ENCODE data around the gene LRCH3.

Gene LRCH3

DNA sequence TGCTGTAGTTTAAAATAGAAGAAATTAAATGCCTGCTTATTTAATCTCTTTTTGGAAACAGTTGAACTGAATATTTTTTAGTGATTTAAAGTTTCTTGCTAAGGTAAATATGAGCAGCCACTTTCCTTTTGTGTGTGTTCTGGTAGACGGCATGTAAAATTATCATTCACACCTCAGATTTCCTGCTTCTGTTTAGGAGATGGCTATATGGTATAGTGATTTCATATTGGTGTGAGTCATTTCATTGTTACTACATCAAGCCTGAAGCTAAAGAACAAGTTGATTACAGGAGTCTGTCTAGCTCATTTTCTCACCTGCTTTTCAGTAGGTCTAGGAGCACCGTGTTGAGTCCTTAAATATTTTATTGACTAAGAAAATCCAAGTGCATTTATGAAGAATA lies 2.2 kb downstream of the LRCH3 start:
- no peak for DNase-seq (ENCODE audit: low read depth)

- DNase-seq (ENCODE audit: low read depth), result no peak
Measured at GRCh38 chr3:197794115-197794514, 3.1 kb downstream of the LRCH3 start.

DNA sequence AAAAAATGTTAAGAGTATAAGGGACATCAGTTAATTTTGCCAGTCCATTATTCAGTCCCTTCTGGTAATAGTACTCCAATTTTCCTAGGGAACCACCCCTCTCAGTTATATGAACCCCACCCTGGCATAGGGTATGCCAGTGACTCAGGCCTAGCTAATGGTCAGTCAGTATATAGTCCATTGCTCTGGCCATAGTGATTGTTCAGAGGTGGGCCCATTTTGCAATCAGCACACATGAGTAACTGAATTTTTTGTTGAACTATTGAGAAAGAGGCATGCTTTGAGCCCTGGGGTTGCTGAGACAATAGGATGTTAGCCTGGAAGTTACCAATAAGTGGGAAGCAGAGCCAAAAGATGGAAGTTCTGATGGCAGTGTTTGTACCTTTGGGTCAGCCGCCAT lies 4.1 kb downstream of the LRCH3 start:
- DNase-seq (ENCODE audit: low read depth), result no peak

GRCh38 chr3:197796087-197796486 lies 5.0 kb downstream of the LRCH3 start:
- no peak for DNase-seq (ENCODE audit: low read depth)

DNA sequence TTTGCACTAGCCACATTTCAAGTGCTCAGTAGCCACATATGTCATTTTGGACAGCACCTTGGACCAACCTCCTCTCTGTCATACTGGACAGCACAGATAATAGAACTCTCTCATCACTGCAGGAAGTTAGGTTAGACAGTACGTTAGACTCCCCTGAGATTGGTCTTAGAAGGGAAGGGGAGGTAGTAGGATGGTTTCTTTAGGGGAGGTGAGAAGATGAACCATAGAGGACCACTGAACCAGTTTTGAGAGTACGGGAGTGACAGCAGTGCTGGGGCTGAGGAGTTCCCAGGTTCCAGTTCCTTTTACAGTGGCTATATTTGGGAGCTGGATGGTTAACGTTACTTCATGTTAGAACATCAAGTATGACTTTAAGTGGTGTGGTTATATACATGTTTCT lies 7.8 kb downstream of the LRCH3 start:
- DNase-seq (ENCODE audit: low read depth), result no peak

GRCh38 chr3:197800379-197800778 lies 9.3 kb downstream of the LRCH3 start:
- no peak for DNase-seq (ENCODE audit: low read depth)

GRCh38 chr3:197801891-197802778 lies 11.1 kb downstream of the LRCH3 start:
- no peak for DNase-seq (ENCODE audit: low read depth)

GRCh38 chr3:197802779-197803459 lies 11.9 kb downstream of the LRCH3 start:
- no peak for DNase-seq (ENCODE audit: low read depth)

DNA sequence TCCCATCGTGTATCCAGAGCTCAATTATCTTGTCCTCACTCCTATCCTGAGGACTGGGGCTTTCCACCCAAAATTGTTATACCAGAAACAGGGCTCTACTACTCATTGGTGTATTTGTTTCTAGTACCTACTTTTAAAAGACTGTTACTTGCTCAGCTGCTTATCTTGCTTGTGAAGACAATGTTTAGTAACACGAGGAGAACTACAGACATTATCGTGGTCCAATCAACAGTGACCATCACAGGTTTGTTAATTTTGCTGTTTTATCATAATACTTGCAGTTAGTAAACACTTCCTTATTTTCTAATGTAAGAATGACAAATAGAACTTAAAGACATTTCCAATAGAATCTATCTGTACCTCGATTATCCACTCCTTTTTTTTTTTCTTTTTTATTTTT lies 13.5 kb downstream of the LRCH3 start:
- no peak for DNase-seq (ENCODE audit: low read depth)

- DNase-seq (ENCODE audit: low read depth), result no peak
Measured at GRCh38 chr3:197807969-197808587, 17.0 kb downstream of the LRCH3 start.

DNA sequence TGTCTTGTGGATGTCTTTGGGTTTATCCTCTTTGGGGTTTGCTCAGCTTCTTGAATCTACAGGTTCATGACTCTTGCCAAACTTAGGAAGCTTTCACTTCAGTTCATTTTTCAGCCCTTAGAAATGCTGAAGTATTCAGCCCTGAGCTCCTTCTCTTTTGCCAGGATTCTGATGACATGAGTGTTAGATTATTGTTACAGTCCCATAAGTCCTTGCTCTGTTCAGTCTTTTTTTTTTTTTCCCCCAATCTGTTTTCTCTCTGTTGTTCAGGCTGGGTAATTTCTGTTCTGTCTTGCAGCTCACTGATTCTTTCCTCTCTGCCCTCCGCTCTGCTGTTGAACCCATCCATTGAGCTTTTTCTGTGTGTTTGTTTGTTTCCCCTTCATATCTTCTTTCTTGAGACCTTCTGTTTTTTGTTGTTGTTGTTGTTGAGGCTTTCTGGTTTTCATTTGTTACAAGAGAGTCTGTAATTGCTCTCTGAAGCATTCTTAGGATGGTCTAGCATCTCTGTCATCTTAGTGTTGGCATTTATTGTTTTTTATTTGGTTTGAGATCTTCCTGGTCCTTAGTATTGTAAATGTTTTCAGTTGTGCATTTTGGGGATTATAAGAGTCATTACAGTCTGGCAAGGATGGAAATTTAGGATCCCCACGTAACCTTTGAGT lies 18.4 kb downstream of the LRCH3 start:
- no peak for DNase-seq (ENCODE audit: low read depth)

DNA sequence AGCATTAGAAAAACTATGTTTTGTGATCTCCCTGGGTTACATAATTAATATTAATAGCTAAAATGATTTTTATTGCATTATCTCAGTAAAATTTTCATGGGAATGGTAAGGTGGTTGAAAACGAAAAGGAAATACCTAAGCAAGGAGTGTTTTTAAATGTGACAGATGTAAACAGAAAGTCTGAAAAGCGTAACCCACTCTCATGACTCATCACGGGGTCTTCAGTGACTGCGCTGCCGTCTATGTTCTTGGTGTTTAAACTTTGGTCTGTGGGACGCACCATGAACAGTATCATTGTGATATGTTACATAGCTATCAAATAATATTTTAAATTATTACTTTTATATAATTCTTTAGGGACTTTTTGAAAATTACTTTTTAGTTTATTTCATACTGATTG lies 19.8 kb downstream of the LRCH3 start:
- no peak for DNase-seq (ENCODE audit: low read depth)

DNA sequence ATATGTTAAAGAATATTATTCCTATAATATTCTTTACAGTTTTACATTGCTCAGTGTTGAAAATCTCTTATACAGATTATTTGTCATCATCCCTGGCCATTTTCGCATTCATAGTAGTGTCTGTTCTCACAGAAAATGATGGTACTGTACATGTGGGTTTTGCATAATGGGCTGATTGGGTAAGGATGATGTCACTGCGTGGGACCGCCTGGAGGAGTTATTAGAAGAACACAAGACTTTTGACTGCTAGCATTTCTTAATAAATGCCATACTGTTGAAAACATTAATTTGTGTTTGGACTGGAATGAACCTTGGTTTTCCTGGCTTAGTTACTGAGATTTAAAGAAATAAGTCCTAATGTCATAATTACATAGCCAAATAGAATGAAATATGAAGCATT lies 20.3 kb downstream of the LRCH3 start:
- no peak for DNase-seq (ENCODE audit: low read depth)

DNA sequence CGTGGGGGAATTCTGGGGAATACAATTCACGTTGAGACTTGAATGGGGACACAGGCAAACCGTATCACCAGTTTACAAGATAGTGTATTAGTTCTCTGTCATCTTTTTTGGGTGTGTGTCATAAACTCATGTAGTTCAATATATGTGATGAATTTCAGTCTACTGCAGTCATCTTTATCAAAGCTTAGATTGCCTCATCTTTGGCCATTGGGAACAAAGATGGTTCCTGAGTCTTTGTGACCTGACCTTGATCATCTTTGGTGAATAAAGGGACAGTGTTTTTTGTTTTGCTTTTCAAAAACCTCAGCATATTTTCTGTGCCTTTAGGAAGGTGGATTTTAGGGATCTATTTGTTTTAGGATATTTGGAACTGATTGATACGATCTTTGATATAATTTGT lies 23.3 kb downstream of the LRCH3 start:
- DNase-seq (ENCODE audit: low read depth), result no peak

- DNase-seq (ENCODE audit: low read depth), result no peak
Measured at GRCh38 chr3:197820550-197821335, 29.7 kb downstream of the LRCH3 start.

DNA sequence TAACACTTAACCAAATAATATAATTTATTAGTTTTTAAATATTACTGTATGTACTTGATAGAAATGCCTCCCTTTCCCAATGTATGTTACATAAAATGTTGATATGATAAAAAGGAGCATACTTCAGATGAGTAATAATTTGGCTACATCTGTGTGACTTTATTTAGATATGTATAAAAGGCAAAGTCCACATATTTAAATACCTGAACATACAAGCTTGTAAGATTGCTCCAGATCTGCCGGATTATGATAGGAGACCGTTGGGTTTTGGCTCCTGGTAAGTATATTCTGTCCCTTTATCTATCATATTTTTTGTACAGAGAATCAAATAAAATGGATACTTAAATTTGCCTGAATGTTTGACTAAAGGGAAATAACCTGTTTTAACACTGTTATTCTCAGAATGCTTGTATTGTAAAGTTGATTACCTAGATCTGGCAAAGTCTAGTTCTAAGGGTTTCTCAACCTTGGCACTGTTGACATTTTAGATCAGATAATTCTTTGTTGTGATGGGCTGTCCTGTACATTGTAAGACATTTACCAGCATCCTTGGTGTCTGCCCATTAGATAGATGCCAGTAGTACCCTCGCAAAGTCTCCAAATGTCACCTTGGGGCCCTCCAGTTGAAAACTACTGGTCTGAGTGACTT lies 38.5 kb downstream of the LRCH3 start:
- no peak for DNase-seq (ENCODE audit: low read depth)

GRCh38 chr3:197830308-197830966 lies 39.4 kb downstream of the LRCH3 start:
- no peak for DNase-seq (ENCODE audit: low read depth)

DNA sequence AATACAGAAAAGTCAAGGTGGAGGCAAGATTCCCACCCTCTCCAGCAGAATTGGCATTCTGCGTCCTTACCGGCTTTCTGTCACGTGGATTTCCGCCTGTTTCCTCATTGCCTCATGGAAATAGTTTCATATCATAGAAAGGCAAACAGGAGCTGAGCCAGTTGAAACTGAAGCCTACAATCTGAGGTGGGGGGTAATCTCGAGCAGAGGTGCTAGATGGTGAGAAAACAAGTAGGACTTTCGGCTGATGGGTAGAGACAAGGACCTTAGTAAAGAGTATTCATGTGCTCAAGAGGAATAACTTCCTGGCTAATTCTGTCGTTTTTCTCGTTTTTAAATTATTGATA lies 39.9 kb downstream of the LRCH3 start:
- DNase-seq (ENCODE audit: low read depth), result no peak

GRCh38 chr3:197833930-197834715 lies 43.1 kb downstream of the LRCH3 start:
- DNase-seq (ENCODE audit: low read depth), result no peak

- no peak for DNase-seq (ENCODE audit: low read depth)
Measured at GRCh38 chr3:197835509-197835908, 44.5 kb downstream of the LRCH3 start.

Data from stimulated activated CD8-positive, alpha-beta memory T cell treated with anti-CD3 and anti-CD28 coated beads, Interleukin-7, amount 100 ng/mL, for 24 hours (primary cell).